Esophagus squamous epithelium (tissue), 5 donors: Measurements from ENCODE around the gene HMGXB3. TPM values are rescaled to one million over a fixed set of nuclear protein-coding genes. Genes with fewer than 3 reads are reported as not detected.

Source experiments
- DNase-seq: peaks from one replicate; lab custom pipeline; 2025; lab: John Stamatoyannopoulos, UW
- H3K27ac ChIP-seq, 4 donors: fragments of 200-600 bp; sonication (generic); one replicate each; pipeline ENCODE4 v1.5.1; 2016 to 2019; ENCODE audit warnings: mild to moderate bottlenecking in 1 of 4
- H3K27me3 ChIP-seq, 4 donors: fragments of 200-600 bp; sonication (generic); 1 replicate in 3 of 4; 2 replicates in 1 of 4; pipeline versions ENCODE4 v1.5.1 to v1.6.0; 2017 to 2021; ENCODE audit warnings: antibody characterized with exemption in 1 of 4
- H3K36me3 ChIP-seq, 3 donors: fragments of 200-600 bp; sonication (generic); one replicate each; pipeline ENCODE4 v1.5.1; 2016 to 2019
- H3K4me1 ChIP-seq, 3 donors: fragments of 200-600 bp; sonication (generic); one replicate each; pipeline ENCODE4 v1.5.1; 2017 to 2019
- H3K4me3 ChIP-seq, 4 donors: fragments of 200-600 bp; sonication (generic); 1 replicate in 3 of 4; 2 replicates in 1 of 4; pipeline ENCODE4 v1.5.1; 2016 to 2019; ENCODE audit warnings: mild to moderate bottlenecking in 2 of 4, moderate library complexity in 1 of 4
- H3K9me3 ChIP-seq, 3 donors: fragments of 200-600 bp; sonication (generic); one replicate each; pipeline ENCODE4 v1.5.1; 2016 to 2019
- CTCF ChIP-seq, 6 experiments: fragments of 450-650 bp in 4 of 6; fragments of 200-600 bp in 2 of 6; sonication (generic) in 2 of 6; IDR thresholded peaks; one replicate each; pipeline ENCODE4 v1.5.1; 2016 to 2019; ENCODE audit warnings: antibody characterized with exemption in 6 of 6, mild to moderate bottlenecking in 4 of 6, moderate library complexity in 4 of 6
- POLR2A ChIP-seq, 4 donors: fragments of 450-650 bp; IDR thresholded peaks; one replicate each; pipeline ENCODE4 v1.6.1; 2017; ENCODE audit warnings: antibody characterized with exemption in 4 of 4, mild to moderate bottlenecking in 4 of 4, moderate library complexity in 3 of 4
- WGBS, 2 donors: methylation state at CpG; one replicate each; pipeline ENCODE4 v1.1.5; 2018; 5-methylcytosine and 5-hydroxymethylcytosine counted together
- intact Hi-C: fragments of 100-400 bp; cut with DNase I; formaldehyde crosslinking; loops from one replicate; pipeline ENCODE4 v1.15.0; 2022
- small RNA-seq, 4 donors: library from RNA; depleted of rRNA; stranded (forward); fragments of <200 nt; gene quantifications; one replicate each; pipeline ENCODE3, GENCODE V24; 2016
- total RNA-seq, 4 donors: library from RNA; depleted of rRNA; stranded (reverse); fragments of >200 nt; gene quantifications; one replicate each; pipeline ENCODE4 v1.1.0, GENCODE V29; 2016
- donor health status: DM: yes; HTN: yes; CAD: no.

Gene HMGXB3
- total RNA-seq, 4 donors from 2014 or later, result 12.4 to 26.3 (median 20.5) TPM

DNA sequence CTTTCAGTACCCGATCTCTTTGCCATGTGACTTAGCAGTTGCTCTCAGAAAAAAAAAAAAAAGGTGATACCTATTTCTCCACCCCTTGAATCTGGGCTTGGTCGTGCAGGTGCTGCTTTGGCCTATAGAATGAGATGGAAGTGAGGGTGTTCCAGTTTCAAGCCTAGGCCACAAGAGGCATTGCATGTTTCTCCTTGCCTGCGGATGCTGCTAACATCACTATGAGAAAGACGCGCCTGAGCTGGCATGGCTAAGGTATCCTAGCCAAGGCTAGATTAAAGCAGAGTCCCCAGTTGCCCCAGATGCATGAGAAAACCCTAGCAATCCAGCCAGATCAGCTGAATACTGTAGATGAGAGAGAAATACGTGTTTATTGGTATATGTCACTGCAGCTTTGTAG is 100.5 kb downstream of the HMGXB3 start:
- TF ChIP-seq CTCF (IDR thresholded peaks at IDR 0.05) (no peak), POLR2A (IDR thresholded peaks at IDR 0.05) (no peak)
- H3K36me3 ChIP-seq, result no peaks in the 10 kb centered on the region
- no peak overlapping the region for H3K4me3 ChIP-seq
- H3K27me3 ChIP-seq, result no peaks in the 10 kb centered on the region
- no peak overlapping the region for H3K27ac ChIP-seq
- 62 to 69% methylated on average over 6 of the region's 6 CpGs for WGBS, 2 donors
- H3K4me1 ChIP-seq, result no peaks in the 10 kb centered on the region
- intact Hi-C loops, result no loop called here
- H3K9me3 ChIP-seq, result no peaks in the 10 kb centered on the region
- no peak for DNase-seq

Small RNA genes lying within 50 kb of the gene (small RNA-seq; reads per million reads assigned to genes)
- gene RF00019, result 0 reads per million in 4 donors

Other genes with a start within 250 kb of the HMGXB3 start
- gene PDE6A, start 55.9 kb upstream of the HMGXB3 start, total RNA-seq, result 1 to 10 TPM in 2 of 4 donors, under 1 TPM in 2; 0.04 to 3.8 (median 2.2) TPM
- 10 to 100 TPM in 3 of 4 donors, 1 to 10 TPM in 1; 6.3 to 46.3 (median 29.6) TPM for gene SLC26A2, start 40.0 kb upstream of the HMGXB3 start, total RNA-seq
- gene TIGD6, start 85 bp upstream of the HMGXB3 start, total RNA-seq, result 1 to 10 TPM; 1.1 to 4.0 (median 1.4) TPM
- 10 to 100 TPM in 2 of 4 donors, 1 to 10 TPM in 2; 4.3 to 38.7 (median 15.1) TPM for gene CSF1R, start 85.8 kb downstream of the HMGXB3 start, total RNA-seq
- 10 to 100 TPM in 3 of 4 donors, 1 to 10 TPM in 1; 5.6 to 51.7 (median 31.0) TPM for gene PDGFRB, start 155.1 kb downstream of the HMGXB3 start, total RNA-seq
- not detected for gene CDX1, start 166.0 kb downstream of the HMGXB3 start, total RNA-seq
- gene SLC6A7, start 189.3 kb downstream of the HMGXB3 start, total RNA-seq, result not detected